ENCODE measurements around the gene SLC24A3.
"Not testable (repeated sequence)": the region's sequence is repeated elsewhere in the genome, so short reads cannot be mapped to it uniquely, and the experiment has no call there.

Gene SLC24A3

GRCh38 chr20:19661717-19662636 is 449.5 kb downstream of the SLC24A3 start:
- H3K4me3 ChIP-seq (ENCODE audit: low read length) = no peak overlapping the region

GRCh38 chr20:19662637-19662995 is 450.2 kb downstream of the SLC24A3 start:
- no peak overlapping the region for H3K4me3 ChIP-seq (ENCODE audit: low read length)
- H3K9ac ChIP-seq (ENCODE audit: low read depth, low read length) = no peak overlapping the region
- peaks cover 5% of the 10 kb centered on the region; the same call in 1 of the 2 replicates for H3K4me1 ChIP-seq (ENCODE audit: insufficient read depth, low read length)
- no peak overlapping the region for H3K27ac ChIP-seq (ENCODE audit: low read length)
- H3K36me3 ChIP-seq (ENCODE audit: insufficient read depth, low read depth, low read length) = no peaks in the 10 kb centered on the region
- H3K9me3 ChIP-seq (ENCODE audit: insufficient read depth, low read depth, low read length) = no peaks in the 10 kb centered on the region
- no peaks in the 10 kb centered on the region for H3K27me3 ChIP-seq (ENCODE audit: insufficient read depth, low read length)

More at GRCh38 chr20:19661717-19662636, 449.5 kb downstream of the SLC24A3 start:
- Histone ChIP-seq H3K9ac (ENCODE audit: low read depth, low read length) (no peak overlapping the region), H3K4me1 (ENCODE audit: insufficient read depth, low read length) (peaks cover 5% of the 10 kb centered on the region; the same call in 1 of the 2 replicates), H3K27me3 (ENCODE audit: insufficient read depth, low read length) (no peaks in the 10 kb centered on the region), H3K36me3 (ENCODE audit: insufficient read depth, low read depth, low read length) (no peaks in the 10 kb centered on the region), H3K9me3 (ENCODE audit: insufficient read depth, low read depth, low read length) (no peaks in the 10 kb centered on the region), H3K27ac (ENCODE audit: low read length) (no peak overlapping the region)

GRCh38 chr20:19668418-19668817 is 456.0 kb downstream of the SLC24A3 start:
- no peaks in the 10 kb centered on the region for H3K9me3 ChIP-seq (ENCODE audit: insufficient read depth, low read depth, low read length)
- H3K27me3 ChIP-seq (ENCODE audit: insufficient read depth, low read length) = no peaks in the 10 kb centered on the region
- H3K4me1 ChIP-seq (ENCODE audit: insufficient read depth, low read length) = no peaks in the 10 kb centered on the region
- H3K27ac ChIP-seq (ENCODE audit: low read length) = no peak overlapping the region
- H3K4me3 ChIP-seq (ENCODE audit: low read length) = no peak overlapping the region
- no peaks in the 10 kb centered on the region for H3K36me3 ChIP-seq (ENCODE audit: insufficient read depth, low read depth, low read length)
- H3K9ac ChIP-seq (ENCODE audit: low read depth, low read length) = no peak overlapping the region

GRCh38 chr20:19670829-19671228 is 458.4 kb downstream of the SLC24A3 start:
- H3K27me3 ChIP-seq (ENCODE audit: insufficient read depth, low read length) = no peaks in the 10 kb centered on the region
- no peaks in the 10 kb centered on the region for H3K4me1 ChIP-seq (ENCODE audit: insufficient read depth, low read length)
- no peaks in the 10 kb centered on the region for H3K36me3 ChIP-seq (ENCODE audit: insufficient read depth, low read depth, low read length)
- H3K4me3 ChIP-seq (ENCODE audit: low read length) = no peak overlapping the region
- H3K9ac ChIP-seq (ENCODE audit: low read depth, low read length) = no peak overlapping the region
- no peak overlapping the region for H3K27ac ChIP-seq (ENCODE audit: low read length)
- no peaks in the 10 kb centered on the region for H3K9me3 ChIP-seq (ENCODE audit: insufficient read depth, low read depth, low read length)

- H3K27ac ChIP-seq (ENCODE audit: low read length) = no peak overlapping the region
- no peaks in the 10 kb centered on the region for H3K27me3 ChIP-seq (ENCODE audit: insufficient read depth, low read length)
- no peaks in the 10 kb centered on the region for H3K36me3 ChIP-seq (ENCODE audit: insufficient read depth, low read depth, low read length)
- H3K4me1 ChIP-seq (ENCODE audit: insufficient read depth, low read length) = no peaks in the 10 kb centered on the region
- H3K9ac ChIP-seq (ENCODE audit: low read depth, low read length) = no peak overlapping the region
- H3K9me3 ChIP-seq (ENCODE audit: insufficient read depth, low read depth, low read length) = no peaks in the 10 kb centered on the region
- H3K4me3 ChIP-seq (ENCODE audit: low read length) = no peak overlapping the region
These were observed 458.9 kb downstream of the SLC24A3 start for GRCh38 chr20:19671374-19671773.

- Histone ChIP-seq H3K27me3 (ENCODE audit: insufficient read depth, low read length) (no peaks in the 10 kb centered on the region), H3K27ac (ENCODE audit: low read length) (no peak overlapping the region), H3K9me3 (ENCODE audit: insufficient read depth, low read depth, low read length) (no peaks in the 10 kb centered on the region; the same call in 1 of the 2 replicates), H3K36me3 (ENCODE audit: insufficient read depth, low read depth, low read length) (no peaks in the 10 kb centered on the region), H3K4me3 (ENCODE audit: low read length) (no peak overlapping the region), H3K9ac (ENCODE audit: low read depth, low read length) (no peak overlapping the region), H3K4me1 (ENCODE audit: insufficient read depth, low read length) (no peaks in the 10 kb centered on the region)
These were observed 460.1 kb downstream of the SLC24A3 start for GRCh38 chr20:19672498-19672897.

- no peak overlapping the region for H3K4me3 ChIP-seq (ENCODE audit: low read length)
- no peaks in the 10 kb centered on the region for H3K4me1 ChIP-seq (ENCODE audit: insufficient read depth, low read length)
- H3K27me3 ChIP-seq (ENCODE audit: insufficient read depth, low read length) = no peaks in the 10 kb centered on the region
- H3K9ac ChIP-seq (ENCODE audit: low read depth, low read length) = no peak overlapping the region
- H3K36me3 ChIP-seq (ENCODE audit: insufficient read depth, low read depth, low read length) = no peaks in the 10 kb centered on the region
- H3K9me3 ChIP-seq (ENCODE audit: insufficient read depth, low read depth, low read length) = no peaks in the 10 kb centered on the region; the same call in 1 of the 2 replicates
- no peak overlapping the region for H3K27ac ChIP-seq (ENCODE audit: low read length)
These were observed 461.1 kb downstream of the SLC24A3 start for GRCh38 chr20:19673575-19673974.

GRCh38 chr20:19676202-19676601 is 463.8 kb downstream of the SLC24A3 start:
- no peaks in the 10 kb centered on the region for H3K4me1 ChIP-seq (ENCODE audit: insufficient read depth, low read length)
- H3K4me3 ChIP-seq (ENCODE audit: low read length) = no peak overlapping the region
- no peaks in the 10 kb centered on the region for H3K27me3 ChIP-seq (ENCODE audit: insufficient read depth, low read length)
- H3K9ac ChIP-seq (ENCODE audit: low read depth, low read length) = no peak overlapping the region
- H3K27ac ChIP-seq (ENCODE audit: low read length) = no peak overlapping the region
- H3K9me3 ChIP-seq (ENCODE audit: insufficient read depth, low read depth, low read length) = peaks cover 5% of the 10 kb centered on the region
- no peaks in the 10 kb centered on the region for H3K36me3 ChIP-seq (ENCODE audit: insufficient read depth, low read depth, low read length)

- Histone ChIP-seq H3K36me3 (ENCODE audit: insufficient read depth, low read depth, low read length) (no peaks in the 10 kb centered on the region), H3K27ac (ENCODE audit: low read length) (no peak overlapping the region), H3K4me3 (ENCODE audit: low read length) (no peak overlapping the region), H3K4me1 (ENCODE audit: insufficient read depth, low read length) (no peaks in the 10 kb centered on the region), H3K9me3 (ENCODE audit: insufficient read depth, low read depth, low read length) (peaks cover 5% of the 10 kb centered on the region), H3K9ac (ENCODE audit: low read depth, low read length) (no peak overlapping the region), H3K27me3 (ENCODE audit: insufficient read depth, low read length) (no peaks in the 10 kb centered on the region)
These were observed 464.9 kb downstream of the SLC24A3 start for GRCh38 chr20:19677336-19677735.

GRCh38 chr20:19678591-19678990 is 466.1 kb downstream of the SLC24A3 start:
- not testable (repeated sequence) for H3K9me3 ChIP-seq (ENCODE audit: insufficient read depth, low read depth, low read length); H3K4me3 ChIP-seq (ENCODE audit: low read length); H3K4me1 ChIP-seq (ENCODE audit: insufficient read depth, low read length); H3K27ac ChIP-seq (ENCODE audit: low read length); H3K36me3 ChIP-seq (ENCODE audit: insufficient read depth, low read depth, low read length); H3K9ac ChIP-seq (ENCODE audit: low read depth, low read length); H3K27me3 ChIP-seq (ENCODE audit: insufficient read depth, low read length)

- H3K27me3 ChIP-seq (ENCODE audit: insufficient read depth, low read length) = no peaks in the 10 kb centered on the region
- no peaks in the 10 kb centered on the region for H3K4me1 ChIP-seq (ENCODE audit: insufficient read depth, low read length)
- no peak overlapping the region for H3K9ac ChIP-seq (ENCODE audit: low read depth, low read length)
- no peaks in the 10 kb centered on the region for H3K36me3 ChIP-seq (ENCODE audit: insufficient read depth, low read depth, low read length)
- H3K9me3 ChIP-seq (ENCODE audit: insufficient read depth, low read depth, low read length) = peaks cover 5% of the 10 kb centered on the region
- no peak overlapping the region for H3K4me3 ChIP-seq (ENCODE audit: low read length)
- no peak overlapping the region for H3K27ac ChIP-seq (ENCODE audit: low read length)
These were observed 467.6 kb downstream of the SLC24A3 start for GRCh38 chr20:19679900-19680495.

- H3K27ac ChIP-seq (ENCODE audit: low read length) = no peak overlapping the region
- peaks cover 9% of the 10 kb centered on the region for H3K9me3 ChIP-seq (ENCODE audit: insufficient read depth, low read depth, low read length)
- H3K36me3 ChIP-seq (ENCODE audit: insufficient read depth, low read depth, low read length) = no peaks in the 10 kb centered on the region
- no peaks in the 10 kb centered on the region for H3K4me1 ChIP-seq (ENCODE audit: insufficient read depth, low read length)
- no peak overlapping the region for H3K9ac ChIP-seq (ENCODE audit: low read depth, low read length)
- H3K4me3 ChIP-seq (ENCODE audit: low read length) = no peak overlapping the region
- H3K27me3 ChIP-seq (ENCODE audit: insufficient read depth, low read length) = no peaks in the 10 kb centered on the region
These were observed 469.8 kb downstream of the SLC24A3 start for GRCh38 chr20:19682249-19682648.

Data from iPS-20b (cell line).